BLaER1 treated with 17β-estradiol and CSF1 and Interleukin-3, amounts not matched to agents 10 nM and 100 nM (cell line): ENCODE data around the gene ETV6.

Experiments
- H3K27ac ChIP-seq, 11 experiments: shearing (Covaris generic); formaldehyde crosslinking; 2 replicates each; pipeline ENCODE4 v1.8.1; 2022
- H3K27me3 ChIP-seq, 11 experiments: shearing (Covaris generic); formaldehyde crosslinking; 2 replicates each; pipeline ENCODE4 v1.8.1; 2022
- H3K36me3 ChIP-seq, 11 experiments: shearing (Covaris generic); formaldehyde crosslinking; 2 replicates each; pipeline ENCODE4 v1.8.1; 2022
- H3K4me1 ChIP-seq, 10 experiments: shearing (Covaris generic); formaldehyde crosslinking; 2 replicates each; pipeline ENCODE4 v1.8.1; 2022
- H3K4me2 ChIP-seq, 11 experiments: shearing (Covaris generic); formaldehyde crosslinking; 2 replicates each; pipeline ENCODE4 v1.8.1; 2022
- H3K4me3 ChIP-seq, 10 experiments: shearing (Covaris generic); formaldehyde crosslinking; 2 replicates each; pipeline ENCODE4 v1.8.1; 2022
- H3K9ac ChIP-seq, 11 experiments: shearing (Covaris generic); formaldehyde crosslinking; 2 replicates each; pipeline ENCODE4 v1.8.1; 2022
- H3K9me3 ChIP-seq, 11 experiments: shearing (Covaris generic); formaldehyde crosslinking; replicated peaks in 1 of 11; 2 replicates each; pipeline ENCODE4 v1.8.1; 2022
- H4K20me1 ChIP-seq, 11 experiments: shearing (Covaris generic); formaldehyde crosslinking; 2 replicates each; pipeline ENCODE4 v1.8.1; 2022
- Cebpa-rat ChIP-seq, 11 experiments: shearing (Covaris generic); IDR thresholded peaks; 2 replicates each; pipeline ENCODE4 v1.8.1; 2022

Gene ETV6

GRCh38 chr12:11922361-11922760, 272.9 kb downstream of the ETV6 start:
- no peak for TF ChIP-seq Cebpa-rat (IDR thresholded peaks at IDR 0.05)
- Histone ChIP-seq H3K4me3 (no peak overlapping the region), H3K4me2 (peak overlapping the region in 6 of 11 experiments; percentile 11 to 39 (median 30); a peak in 9 of 22 replicates)

GRCh38 chr12:11923067-11923466, 273.6 kb downstream of the ETV6 start:
- Histone ChIP-seq H4K20me1 (no peaks in the 10 kb centered on the region), H3K36me3 (no peaks in the 10 kb centered on the region), H3K27ac (no peak overlapping the region), H3K4me1 (peaks cover 0 to 7% (median 0%) of the 10 kb centered on the region in 10 experiments; a peak in 8 of 20 replicates), H3K9ac (no peak overlapping the region), H3K4me3 (no peak overlapping the region), H3K9me3 (peaks cover 0 to 10% (median 0%) of the 10 kb centered on the region in 11 experiments; a peak in 2 of 22 replicates), H3K27me3 (no peaks in the 10 kb centered on the region), H3K4me2 (0 out of 22 replicates have a peak overlapping the region, but pooled peaks of 1 of the 11 experiments have one; percentile 39)
- no peak for TF ChIP-seq Cebpa-rat (IDR thresholded peaks at IDR 0.05)

More at GRCh38 chr12:11922361-11922760, 272.9 kb downstream of the ETV6 start:
- Histone ChIP-seq H4K20me1 (no peaks in the 10 kb centered on the region), H3K36me3 (no peaks in the 10 kb centered on the region), H3K9me3 (peaks cover 0 to 10% (median 0%) of the 10 kb centered on the region in 11 experiments; a peak in 2 of 22 replicates), H3K4me1 (peaks cover 0 to 7% (median 0%) of the 10 kb centered on the region in 10 experiments; a peak in 8 of 20 replicates), H3K27ac (no peak overlapping the region), H3K9ac (no peak overlapping the region), H3K27me3 (no peaks in the 10 kb centered on the region)

- H3K4me3 ChIP-seq, result no peak overlapping the region
- H3K4me1 ChIP-seq, result peaks cover 0 to 5% (median 0%) of the 10 kb centered on the region in 10 experiments; a peak in 8 of 20 replicates
- H3K27ac ChIP-seq, result no peak overlapping the region
- no peaks in the 10 kb centered on the region for H3K27me3 ChIP-seq
- no peaks in the 10 kb centered on the region for H3K36me3 ChIP-seq
- H4K20me1 ChIP-seq, result no peaks in the 10 kb centered on the region
- peaks cover 0 to 9% (median 0%) of the 10 kb centered on the region in 11 experiments; a peak in 2 of 22 replicates for H3K9me3 ChIP-seq
- no peak overlapping the region for H3K9ac ChIP-seq
- TF ChIP-seq Cebpa-rat (IDR thresholded peaks at IDR 0.05), result no peak
- no peak overlapping the region for H3K4me2 ChIP-seq
Observed at GRCh38 chr12:11927286-11927935, 277.9 kb downstream of the ETV6 start.

- Histone ChIP-seq H3K9me3 (peaks cover 0 to 8% (median 0%) of the 10 kb centered on the region in 11 experiments; a peak in 2 of 22 replicates), H3K4me3 (no peak overlapping the region)
- TF ChIP-seq Cebpa-rat (IDR thresholded peaks at IDR 0.05), result no peak
Observed at GRCh38 chr12:11929714-11930113, 280.2 kb downstream of the ETV6 start.

GRCh38 chr12:11939223-11939622, 289.7 kb downstream of the ETV6 start:
- no peak overlapping the region for H3K27ac ChIP-seq
- no peaks in the 10 kb centered on the region for H3K27me3 ChIP-seq
- no peak overlapping the region for H3K4me3 ChIP-seq
- peaks cover 0 to 8% (median 5%) of the 10 kb centered on the region in 10 experiments; a peak in 9 of 20 replicates for H3K4me1 ChIP-seq
- H3K4me2 ChIP-seq, result no peak overlapping the region
- H3K9me3 ChIP-seq, result 0 out of 22 replicates have a peak, but pooled peaks cover 0 to 4% (median 0%) of the 10 kb centered on the region in 11 experiments
- no peaks in the 10 kb centered on the region for H4K20me1 ChIP-seq
- TF ChIP-seq Cebpa-rat (IDR thresholded peaks at IDR 0.05), result no peak
- no peak overlapping the region for H3K9ac ChIP-seq
- no peaks in the 10 kb centered on the region for H3K36me3 ChIP-seq

More at GRCh38 chr12:11929714-11930113, 280.2 kb downstream of the ETV6 start:
- H4K20me1 ChIP-seq, result no peaks in the 10 kb centered on the region
- H3K27ac ChIP-seq, result no peak overlapping the region
- H3K4me2 ChIP-seq, result no peak overlapping the region
- H3K36me3 ChIP-seq, result no peaks in the 10 kb centered on the region
- H3K27me3 ChIP-seq, result no peaks in the 10 kb centered on the region
- no peak overlapping the region for H3K9ac ChIP-seq
- H3K4me1 ChIP-seq, result no peaks in the 10 kb centered on the region

GRCh38 chr12:11941606-11942337, 292.3 kb downstream of the ETV6 start:
- no peak overlapping the region for H3K4me2 ChIP-seq

GRCh38 chr12:11943919-11944700, 294.6 kb downstream of the ETV6 start:
- no peaks in the 10 kb centered on the region for H4K20me1 ChIP-seq
- no peak overlapping the region for H3K4me3 ChIP-seq
- no peak overlapping the region for H3K27ac ChIP-seq
- TF ChIP-seq Cebpa-rat (IDR thresholded peaks at IDR 0.05), result no peak
- no peaks in the 10 kb centered on the region for H3K27me3 ChIP-seq
- H3K9ac ChIP-seq, result no peak overlapping the region
- H3K4me2 ChIP-seq, result peak overlapping the region in 7 of 11 experiments; percentile 18 to 58 (median 31); a peak in 13 of 22 replicates
- no peaks in the 10 kb centered on the region for H3K36me3 ChIP-seq
- 0 out of 22 replicates have a peak, but pooled peaks cover 0 to 4% (median 0%) of the 10 kb centered on the region in 11 experiments for H3K9me3 ChIP-seq
- peaks cover 0 to 14% (median 10%) of the 10 kb centered on the region in 10 experiments; a peak in 9 of 20 replicates for H3K4me1 ChIP-seq

More at GRCh38 chr12:11941606-11942337, 292.3 kb downstream of the ETV6 start:
- no peak overlapping the region for H3K27ac ChIP-seq
- no peaks in the 10 kb centered on the region for H3K36me3 ChIP-seq
- H3K4me1 ChIP-seq, result peaks cover 0 to 14% (median 10%) of the 10 kb centered on the region in 10 experiments; a peak in 9 of 20 replicates
- 0 out of 22 replicates have a peak, but pooled peaks cover 0 to 4% (median 0%) of the 10 kb centered on the region in 11 experiments for H3K9me3 ChIP-seq
- H4K20me1 ChIP-seq, result no peaks in the 10 kb centered on the region
- no peak overlapping the region for H3K9ac ChIP-seq
- no peak overlapping the region for H3K4me3 ChIP-seq
- no peak for TF ChIP-seq Cebpa-rat (IDR thresholded peaks at IDR 0.05)
- H3K27me3 ChIP-seq, result no peaks in the 10 kb centered on the region
